Mucosa of rectum (tissue), 2 donors: ENCODE data around the gene STRA8.

ENCODE experiments used
- H3K27ac ChIP-seq, 2 donors: one replicate each; pipeline ENCODE4 v1.7.0; 2013; ENCODE audit warnings: inconsistent platforms in 2 of 2, low read depth in 2 of 2, low read length in 2 of 2
- H3K27me3 ChIP-seq, 2 donors: one replicate each; pipeline ENCODE4 v1.7.0; 2013; ENCODE audit warnings: low read length in 2 of 2; ENCODE audit not compliant: control insufficient read depth in 2 of 2, insufficient read depth in 2 of 2
- H3K36me3 ChIP-seq, 2 donors: one replicate each; pipeline ENCODE4 v1.7.0; 2013; ENCODE audit warnings: low read length in 2 of 2; ENCODE audit not compliant: control insufficient read depth in 2 of 2, insufficient read depth in 2 of 2
- H3K4me1 ChIP-seq, 2 donors: one replicate each; pipeline ENCODE4 v1.7.0; 2013; ENCODE audit warnings: low read length in 2 of 2, mild to moderate bottlenecking in 1 of 2; ENCODE audit not compliant: control insufficient read depth in 2 of 2, insufficient read depth in 2 of 2
- H3K4me3 ChIP-seq, 2 donors: one replicate each; pipeline ENCODE4 v1.7.0; 2013; ENCODE audit warnings: low read length in 2 of 2
- H3K9ac ChIP-seq, 2 donors: one replicate each; pipeline ENCODE4 v1.7.0; 2013; ENCODE audit warnings: low read length in 2 of 2, low read depth in 1 of 2, mild to moderate bottlenecking in 1 of 2
- H3K9me3 ChIP-seq, 2 donors: one replicate each; pipeline ENCODE4 v1.7.0; 2013; ENCODE audit warnings: low read length in 2 of 2; ENCODE audit not compliant: control insufficient read depth in 2 of 2
- donor health status: healthy.
- donor health status: Normal muscosa, but diverticular disease.

Gene STRA8, protein sequence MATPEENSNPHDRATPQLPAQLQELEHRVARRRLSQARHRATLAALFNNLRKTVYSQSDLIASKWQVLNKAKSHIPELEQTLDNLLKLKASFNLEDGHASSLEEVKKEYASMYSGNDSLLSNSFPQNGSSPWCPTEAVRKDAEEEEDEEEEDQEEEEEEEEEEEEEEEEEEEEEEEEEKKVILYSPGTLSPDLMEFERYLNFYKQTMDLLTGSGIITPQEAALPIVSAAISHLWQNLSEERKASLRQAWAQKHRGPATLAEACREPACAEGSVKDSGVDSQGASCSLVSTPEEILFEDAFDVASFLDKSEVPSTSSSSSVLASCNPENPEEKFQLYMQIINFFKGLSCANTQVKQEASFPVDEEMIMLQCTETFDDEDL

DNA sequence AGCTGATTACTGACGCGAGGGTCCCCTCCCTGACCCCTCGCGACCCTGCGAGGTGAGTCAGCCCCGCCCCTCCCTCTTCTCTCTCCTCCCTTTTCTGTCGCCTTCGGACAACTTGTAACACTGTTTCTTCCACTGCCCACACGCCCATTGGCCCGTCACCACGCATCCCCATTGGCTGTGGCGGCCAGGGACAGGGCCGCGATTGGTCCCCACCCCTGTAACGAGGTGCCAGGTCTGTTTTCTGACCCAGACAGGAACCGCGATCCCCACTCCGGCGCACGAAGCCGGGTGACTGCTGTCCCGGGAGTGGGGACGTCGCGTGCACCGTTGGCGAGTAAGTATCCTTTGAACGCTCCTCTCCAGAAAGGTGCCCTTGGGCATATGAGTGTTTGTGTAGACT, at the start of gene STRA8:
STRA8 (plus strand) TSS at position 269 of the 400 bp plus-strand sequence. CDS start 6,687 bp downstream, outside the sequence.
- H3K9ac ChIP-seq, result no peak within 1 kb of the TSS
- no peak within 1 kb of the TSS for H3K4me3 ChIP-seq
- no peaks in the 10 kb centered on the region for H3K27me3 ChIP-seq

DNA sequence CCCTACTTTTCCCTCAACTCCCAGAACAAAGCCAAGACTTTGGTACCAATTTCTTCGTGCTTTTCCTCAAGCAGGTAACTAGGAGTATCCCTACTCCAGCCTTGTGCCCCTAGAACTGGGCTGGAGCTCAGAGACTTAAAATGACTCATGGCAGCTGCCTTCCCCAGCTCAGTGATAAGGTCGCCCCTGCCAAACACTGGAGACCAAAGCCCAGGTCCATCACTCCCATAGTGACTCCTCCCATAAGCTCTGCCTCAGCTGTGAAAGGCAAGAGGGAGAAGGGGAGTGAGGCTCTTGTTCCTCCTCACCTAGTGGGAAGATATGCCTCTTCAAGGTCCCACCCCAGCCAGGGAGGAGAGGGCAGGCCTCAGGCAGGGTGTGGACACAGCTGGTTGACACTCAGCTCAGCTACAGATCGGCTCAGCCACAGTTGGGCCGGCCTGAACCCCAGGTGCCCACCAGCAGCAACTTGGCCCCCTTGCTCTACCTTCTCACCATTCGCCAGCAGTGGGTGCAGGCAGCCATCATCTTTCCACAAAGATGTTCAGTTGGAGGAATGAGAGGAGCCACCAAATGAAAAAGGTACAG, 49.3 kb upstream of the STRA8 start:
- H3K9me3 ChIP-seq, result peaks cover 13 to 15% of the 10 kb centered on the region in 2 donors
- no peak overlapping the region for H3K9ac ChIP-seq
- no peaks in the 10 kb centered on the region for H3K4me1 ChIP-seq
- no peaks in the 10 kb centered on the region for H3K27me3 ChIP-seq
- peaks cover 34 to 39% of the 10 kb centered on the region in 2 donors for H3K36me3 ChIP-seq
- no peak overlapping the region for H3K4me3 ChIP-seq
- H3K27ac ChIP-seq, result no peak overlapping the region

More for the DNA sequence above, at the start of gene STRA8:
- H3K27ac ChIP-seq, result no peak within 1 kb of the TSS
- H3K9me3 ChIP-seq, result no peaks in the 10 kb centered on the region
- no peaks in the 10 kb centered on the region for H3K36me3 ChIP-seq
- H3K4me1 ChIP-seq, result no peaks in the 10 kb centered on the region

DNA sequence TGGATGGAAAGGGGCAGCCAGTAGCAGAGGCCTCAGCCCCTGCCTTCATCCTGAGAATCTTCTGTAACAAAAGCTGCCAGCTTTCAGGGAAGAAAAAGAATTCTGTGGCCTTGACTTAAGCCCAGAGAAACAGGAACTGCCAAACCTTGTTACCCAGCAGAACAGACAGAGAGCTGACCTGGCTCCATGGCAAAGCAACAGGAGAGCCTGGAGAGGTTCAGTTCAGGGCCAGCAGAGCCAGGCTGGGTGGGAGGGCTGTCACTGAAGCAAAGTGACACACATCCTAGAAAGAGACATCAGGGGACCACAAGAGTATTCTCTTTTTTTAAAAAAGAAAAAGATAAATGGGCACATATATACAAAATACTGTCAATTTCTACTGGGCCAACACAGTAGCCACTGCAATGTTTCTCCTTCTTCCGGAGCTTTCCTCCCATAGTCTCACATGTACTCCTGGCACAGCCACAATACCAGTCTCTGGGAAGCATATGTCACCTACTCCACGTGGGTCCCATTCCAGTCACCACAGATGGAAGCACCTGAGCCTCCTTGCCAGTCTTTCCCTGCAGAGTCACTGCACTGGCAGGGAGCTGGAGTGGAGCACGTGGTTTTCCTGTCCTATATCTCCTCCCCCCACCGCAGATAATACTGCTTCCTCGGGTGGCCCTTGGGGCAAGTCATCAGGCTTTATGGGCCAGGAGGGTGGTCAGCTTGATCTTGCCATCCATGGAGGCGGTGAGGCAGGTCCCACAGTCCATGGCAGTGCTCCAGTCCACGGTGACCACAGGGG, 48.0 kb upstream of the STRA8 start:
- H3K4me3 ChIP-seq, result no peak overlapping the region
- H3K9me3 ChIP-seq, result peaks cover 13 to 15% of the 10 kb centered on the region in 2 donors
- H3K36me3 ChIP-seq, result peaks cover 39 to 42% of the 10 kb centered on the region in 2 donors
- no peak overlapping the region for H3K27ac ChIP-seq
- no peaks in the 10 kb centered on the region for H3K27me3 ChIP-seq
- no peaks in the 10 kb centered on the region for H3K4me1 ChIP-seq
- no peak overlapping the region for H3K9ac ChIP-seq

DNA sequence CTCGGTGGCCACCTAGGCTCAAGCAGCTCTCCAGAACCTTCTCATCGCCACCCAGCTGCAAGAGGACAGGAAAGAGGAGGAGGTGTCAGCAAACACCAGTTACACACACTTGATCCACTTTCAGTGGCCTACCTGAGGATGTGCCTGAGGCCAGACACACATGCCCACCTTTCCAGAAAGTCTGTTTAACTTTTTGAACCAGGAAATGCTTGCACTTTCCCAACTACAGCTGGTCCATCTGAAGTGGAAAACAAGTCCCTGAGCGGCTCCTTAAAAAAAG, 47.4 kb upstream of the STRA8 start:
- H3K27ac ChIP-seq, result no peak overlapping the region
- H3K9me3 ChIP-seq, result peaks cover 9 to 11% of the 10 kb centered on the region in 2 donors
- no peak overlapping the region for H3K4me3 ChIP-seq
- peaks cover 39 to 42% of the 10 kb centered on the region in 2 donors for H3K36me3 ChIP-seq
- no peaks in the 10 kb centered on the region for H3K27me3 ChIP-seq
- no peak overlapping the region for H3K9ac ChIP-seq
- H3K4me1 ChIP-seq, result no peaks in the 10 kb centered on the region

DNA sequence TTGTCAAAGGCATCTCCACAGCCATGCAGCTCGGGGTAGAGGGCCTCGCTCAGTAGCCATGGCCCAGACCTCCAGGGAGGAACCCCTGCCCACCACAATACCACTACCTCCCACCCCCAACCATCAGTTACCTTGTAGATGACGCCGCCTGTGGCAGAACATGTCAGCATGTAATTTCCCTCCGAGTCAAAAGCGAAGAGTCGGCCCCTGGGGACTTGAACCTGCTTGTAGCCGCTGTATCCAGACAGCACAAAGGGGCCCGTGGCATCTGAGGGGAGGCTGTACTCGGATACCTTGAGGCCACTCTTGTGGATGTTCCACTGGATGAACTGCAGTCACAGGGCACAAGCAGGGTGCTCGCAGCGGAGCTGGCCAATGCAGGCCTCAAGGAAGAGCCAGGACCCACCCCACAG, 46.8 kb upstream of the STRA8 start:
- Histone ChIP-seq H3K27ac (no peak overlapping the region), H3K4me1 (no peaks in the 10 kb centered on the region), H3K9me3 (peaks cover 4 to 6% of the 10 kb centered on the region in 2 donors), H3K4me3 (no peak overlapping the region), H3K36me3 (peaks cover 39 to 47% of the 10 kb centered on the region in 2 donors), H3K27me3 (no peaks in the 10 kb centered on the region), H3K9ac (no peak overlapping the region)

DNA sequence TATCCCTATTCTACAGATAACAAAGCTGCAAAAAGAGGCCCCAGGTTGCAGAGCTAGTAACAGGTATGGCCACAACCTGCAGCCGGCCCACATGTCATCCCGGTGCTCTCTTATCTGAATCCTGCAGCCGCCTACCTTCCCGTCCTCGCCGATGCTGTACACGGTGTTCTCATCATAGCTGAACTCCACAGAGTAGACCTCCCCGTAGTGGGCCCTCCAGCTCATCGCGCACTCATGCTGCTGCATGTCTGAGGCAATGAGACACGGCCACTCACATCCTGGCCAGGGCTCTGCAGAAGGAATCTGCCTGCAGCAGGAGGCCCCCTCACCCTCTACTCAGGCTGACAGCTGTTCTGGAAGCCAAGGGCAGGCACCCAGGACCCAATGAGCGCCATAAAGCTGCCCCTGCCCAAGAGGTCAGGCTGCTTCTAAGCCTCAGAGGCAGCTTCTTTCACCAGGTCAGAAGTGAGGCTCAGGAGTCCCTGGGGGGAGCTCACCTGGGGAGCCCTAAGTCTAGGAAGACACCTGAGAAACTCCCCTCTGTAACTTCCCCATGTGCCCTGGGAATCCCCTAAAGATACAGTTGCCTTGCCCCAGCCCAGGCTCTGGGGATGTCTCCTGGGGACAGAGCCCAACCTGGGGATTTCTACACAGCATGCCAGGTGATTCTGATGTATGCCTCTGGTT, 45.2 kb upstream of the STRA8 start:
- no peaks in the 10 kb centered on the region for H3K9me3 ChIP-seq
- no peaks in the 10 kb centered on the region for H3K27me3 ChIP-seq
- no peak overlapping the region for H3K4me3 ChIP-seq
- no peaks in the 10 kb centered on the region for H3K4me1 ChIP-seq
- no peak overlapping the region for H3K27ac ChIP-seq
- H3K9ac ChIP-seq, result no peak overlapping the region
- peaks cover 44 to 52% of the 10 kb centered on the region in 2 donors for H3K36me3 ChIP-seq

- no peaks in the 10 kb centered on the region for H3K9me3 ChIP-seq
- no peaks in the 10 kb centered on the region for H3K4me1 ChIP-seq
- H3K36me3 ChIP-seq, result peaks cover 46 to 56% of the 10 kb centered on the region in 2 donors
- H3K4me3 ChIP-seq, result no peak overlapping the region
- H3K9ac ChIP-seq, result no peak overlapping the region
- no peaks in the 10 kb centered on the region for H3K27me3 ChIP-seq
- no peak overlapping the region for H3K27ac ChIP-seq
Measured at GRCh38 chr7:135189221-135189662, 44.4 kb upstream of the STRA8 start.

DNA sequence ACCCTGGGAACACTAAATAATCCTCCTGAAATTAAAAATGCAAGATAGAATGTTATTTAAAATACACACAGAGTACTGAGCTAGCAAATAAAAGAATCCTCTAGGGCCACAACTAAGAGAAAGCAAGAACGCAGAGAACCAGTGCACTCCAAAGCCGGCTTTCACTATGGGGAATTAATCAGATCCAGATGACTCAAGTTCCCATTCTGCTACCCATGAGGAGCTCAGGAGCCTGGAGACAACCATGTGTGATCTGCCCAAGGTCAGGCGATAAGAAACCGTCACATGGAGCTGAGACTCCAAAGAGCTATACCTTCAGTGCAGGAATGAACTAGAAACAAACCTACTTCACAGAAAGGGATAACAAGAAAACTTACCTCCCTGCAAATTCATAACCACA, 43.7 kb upstream of the STRA8 start:
- Histone ChIP-seq H3K27ac (no peak overlapping the region), H3K9me3 (no peaks in the 10 kb centered on the region), H3K4me3 (no peak overlapping the region), H3K9ac (no peak overlapping the region), H3K4me1 (no peaks in the 10 kb centered on the region), H3K27me3 (no peaks in the 10 kb centered on the region), H3K36me3 (peaks cover 47 to 58% of the 10 kb centered on the region in 2 donors)

DNA sequence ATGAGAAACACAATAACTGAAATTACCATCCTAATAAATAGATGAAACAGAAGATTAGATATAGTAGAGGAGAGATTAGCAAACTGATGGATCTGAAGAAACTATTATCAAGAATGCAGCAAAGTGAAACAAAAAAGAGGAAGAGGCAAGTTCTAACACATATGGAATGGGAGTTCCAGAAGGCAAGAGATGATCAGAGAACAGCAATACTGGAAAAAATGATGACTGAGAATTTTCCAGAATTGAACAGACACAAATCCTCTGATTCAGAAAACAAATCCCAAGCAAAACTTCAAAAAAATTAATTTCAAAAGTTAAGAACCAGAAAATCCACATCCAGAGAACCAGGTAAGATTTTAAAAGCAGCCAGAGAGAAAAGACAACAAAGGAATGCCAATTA, 42.9 kb upstream of the STRA8 start:
- H3K4me3 ChIP-seq, result no peak overlapping the region
- no peaks in the 10 kb centered on the region for H3K9me3 ChIP-seq
- H3K27ac ChIP-seq, result no peak overlapping the region
- H3K36me3 ChIP-seq, result peaks cover 42 to 52% of the 10 kb centered on the region in 2 donors
- H3K4me1 ChIP-seq, result no peaks in the 10 kb centered on the region
- no peak overlapping the region for H3K9ac ChIP-seq
- H3K27me3 ChIP-seq, result no peaks in the 10 kb centered on the region
